Mammary epithelial cell (primary cell): ENCODE results near the gene ZP1.

Experiments used
- EZH2 ChIP-seq: IDR thresholded peaks from 2 replicates; pipeline ENCODE4 v1.6.1; 2012; ENCODE audit warnings: low read length, inconsistent platforms, borderline replicate concordance
- TF ChIP-seq, protein P1 (sequence below), 2 donors: IDR thresholded peaks in 1 of 2; conservative IDR thresholded peaks in 1 of 2; 2 replicates each; pipeline ENCODE4 v1.5.1; 2011 to 2012; ENCODE audit warnings: inconsistent platforms in 2 of 2, low read length in 2 of 2, mild to moderate bottlenecking in 2 of 2, control low read depth in 1 of 2, low read depth in 1 of 2; ENCODE audit not compliant: insufficient read depth in 1 of 2; ENCODE audit errors: extremely low read depth in 1 of 2

DNA sequence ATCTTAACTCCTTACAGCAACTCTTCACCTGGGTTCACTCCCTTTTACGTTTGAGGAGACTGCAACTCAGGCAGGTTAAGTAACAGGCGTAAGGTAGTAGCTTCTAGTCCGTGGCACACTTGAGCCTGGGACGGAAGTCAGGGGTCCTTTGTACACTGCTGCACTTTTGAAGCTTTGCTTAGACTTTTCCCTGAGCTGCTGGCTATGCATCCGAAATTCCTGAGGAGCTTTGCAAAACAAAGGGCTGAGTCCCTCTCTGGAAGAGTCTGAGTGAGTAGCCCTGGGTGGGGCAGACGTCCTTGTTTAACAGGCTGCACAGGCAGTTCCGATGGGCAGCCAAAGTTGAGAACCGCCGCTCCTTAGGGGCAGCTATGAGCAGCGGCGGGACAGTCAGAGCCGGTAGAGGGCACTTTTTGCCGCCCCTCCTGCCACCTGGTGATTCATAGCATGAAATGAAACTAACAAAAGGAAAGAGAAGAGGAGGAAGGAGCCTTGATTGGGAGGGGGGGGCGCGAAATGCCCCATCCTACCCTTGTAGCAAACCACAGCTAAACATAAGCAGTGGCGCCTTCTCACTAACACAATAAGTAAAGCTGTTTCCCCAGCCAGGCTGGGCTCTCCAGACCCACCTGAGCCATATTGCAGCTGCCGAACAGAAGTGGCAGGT is 48.0 kb downstream of the ZP1 start:
- TF ChIP-seq, protein P1, sequence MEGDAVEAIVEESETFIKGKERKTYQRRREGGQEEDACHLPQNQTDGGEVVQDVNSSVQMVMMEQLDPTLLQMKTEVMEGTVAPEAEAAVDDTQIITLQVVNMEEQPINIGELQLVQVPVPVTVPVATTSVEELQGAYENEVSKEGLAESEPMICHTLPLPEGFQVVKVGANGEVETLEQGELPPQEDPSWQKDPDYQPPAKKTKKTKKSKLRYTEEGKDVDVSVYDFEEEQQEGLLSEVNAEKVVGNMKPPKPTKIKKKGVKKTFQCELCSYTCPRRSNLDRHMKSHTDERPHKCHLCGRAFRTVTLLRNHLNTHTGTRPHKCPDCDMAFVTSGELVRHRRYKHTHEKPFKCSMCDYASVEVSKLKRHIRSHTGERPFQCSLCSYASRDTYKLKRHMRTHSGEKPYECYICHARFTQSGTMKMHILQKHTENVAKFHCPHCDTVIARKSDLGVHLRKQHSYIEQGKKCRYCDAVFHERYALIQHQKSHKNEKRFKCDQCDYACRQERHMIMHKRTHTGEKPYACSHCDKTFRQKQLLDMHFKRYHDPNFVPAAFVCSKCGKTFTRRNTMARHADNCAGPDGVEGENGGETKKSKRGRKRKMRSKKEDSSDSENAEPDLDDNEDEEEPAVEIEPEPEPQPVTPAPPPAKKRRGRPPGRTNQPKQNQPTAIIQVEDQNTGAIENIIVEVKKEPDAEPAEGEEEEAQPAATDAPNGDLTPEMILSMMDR (conservative IDR thresholded peaks at IDR 0.05 in 1 of 2, IDR thresholded peaks at IDR 0.05 in 1 of 2; ENCODE audit: extremely low read depth in 1 of 2, insufficient read depth in 1 of 2, low read depth in 1 of 2, low read length in 2 of 2), result peak in 1 of 2 donors; percentile 42
- TF ChIP-seq EZH2, result no peak
